WTC11 (cell line): ENCODE data around the gene ZNF714. TPM values are rescaled to one million over a fixed set of nuclear protein-coding genes. Genes with fewer than 3 reads are reported as not detected.
"Not testable (repeated sequence)": the region's sequence is repeated elsewhere in the genome, so short reads cannot be mapped to it uniquely, and the experiment has no call there.

ENCODE experiments used
- ATAC-seq: fragments of 200-7000 bp; cut with Tn5 transposase; 2 replicates; pipeline ENCODE4 v1.10.0; 2021; ENCODE audit warnings: mild to moderate bottlenecking, moderate library complexity
- CTCF ChIA-PET: fragments of 300-600 bp; sonication (Branson Sonifier 250); formaldehyde crosslinking; loops from one replicate; lab custom pipeline; 2021; ENCODE audit warnings: antibody characterized with exemption; lab: Charles Lee
- POLR2A ChIA-PET: fragments of 350-600 bp; sonication (Branson Sonifier 250); formaldehyde crosslinking; loops from one replicate; lab custom pipeline; 2021; ENCODE audit warnings: antibody characterized with exemption; lab: Charles Lee
- DNase-seq: peaks from one replicate; pipeline ENCODE4 v3.0.0; 2021; ENCODE audit warnings: low spot score
- H3K27ac Mint-ChIP-seq: 2 replicates; pipeline ENCODE4 v1.8.0; 2021; ENCODE audit warnings: mixed read lengths
- H3K27me3 Mint-ChIP-seq: 2 replicates; pipeline ENCODE4 v1.8.0; 2021; ENCODE audit warnings: low read depth, mild to moderate bottlenecking, moderate library complexity, mixed read lengths
- H3K36me3 Mint-ChIP-seq: 2 replicates; pipeline ENCODE4 v1.8.0; 2021; ENCODE audit warnings: mixed read lengths
- H3K4me1 Mint-ChIP-seq: 2 replicates; pipeline ENCODE4 v1.8.0; 2022; ENCODE audit warnings: mixed read lengths
- H3K4me3 Mint-ChIP-seq: 2 replicates; pipeline ENCODE4 v1.8.0; 2021; ENCODE audit warnings: mild to moderate bottlenecking, moderate library complexity, mixed read lengths
- H3K9me3 Mint-ChIP-seq: 2 replicates; pipeline ENCODE4 v1.8.0; 2021; ENCODE audit warnings: mixed read lengths
- CBFB ChIP-seq: sonication (generic); formaldehyde crosslinking; IDR thresholded peaks from 2 replicates; pipeline ENCODE4 v1.8.1; 2022; ENCODE audit warnings: mild to moderate bottlenecking, low read depth, missing genetic modification reagents
- FOXK1 ChIP-seq: sonication (generic); formaldehyde crosslinking; IDR thresholded peaks from 2 replicates; pipeline ENCODE4 v1.8.0; 2022; ENCODE audit warnings: mild to moderate bottlenecking, moderate library complexity, missing genetic modification reagents
- GRHL2 ChIP-seq: fragments of 250-450 bp; sonication (Bioruptor Pico); IDR thresholded peaks from 2 replicates; pipeline ENCODE4 v1.8.0; 2022; ENCODE audit warnings: mild to moderate bottlenecking, moderate library complexity; ENCODE audit not compliant: insufficient replicate concordance, severe bottlenecking
- HMGA2 ChIP-seq: fragments of 250-450 bp; sonication (Bioruptor Pico); IDR thresholded peaks from 2 replicates; pipeline ENCODE4 v1.4.0; 2021; ENCODE audit warnings: mild to moderate bottlenecking, moderate library complexity
- JUN ChIP-seq: sonication (generic); formaldehyde crosslinking; IDR thresholded peaks from 2 replicates; pipeline ENCODE4 v1.8.0; 2023; ENCODE audit warnings: mild to moderate bottlenecking, missing genetic modification reagents
- MYBL2 ChIP-seq: sonication (generic); formaldehyde crosslinking; IDR thresholded peaks from 2 replicates; pipeline ENCODE4 v1.8.1; 2023; ENCODE audit warnings: mild to moderate bottlenecking, moderate library complexity, missing genetic modification reagents
- NFATC4 ChIP-seq: fragments of 250-450 bp; sonication (Bioruptor Pico); IDR thresholded peaks from 2 replicates; pipeline ENCODE4 v1.9.0; 2021; ENCODE audit warnings: mild to moderate bottlenecking
- OVOL2 ChIP-seq: fragments of 250-450 bp; sonication (Bioruptor Pico); IDR thresholded peaks from 2 replicates; pipeline ENCODE4 v1.9.0; 2021; ENCODE audit warnings: mild to moderate bottlenecking, borderline replicate concordance
- TCF7 ChIP-seq: sonication (generic); formaldehyde crosslinking; IDR thresholded peaks from 2 replicates; pipeline ENCODE4 v1.8.0; 2022; ENCODE audit warnings: mild to moderate bottlenecking, low read depth, missing genetic modification reagents, moderate library complexity
- TEAD1 ChIP-seq: sonication (generic); formaldehyde crosslinking; IDR thresholded peaks from 2 replicates; pipeline ENCODE4 v1.8.0; 2022; ENCODE audit warnings: mild to moderate bottlenecking, missing genetic modification reagents
- TEAD4 ChIP-seq: sonication (generic); formaldehyde crosslinking; IDR thresholded peaks from 2 replicates; pipeline ENCODE4 v1.8.0; 2022; ENCODE audit warnings: mild to moderate bottlenecking, missing genetic modification reagents
- ZBTB21 ChIP-seq: sonication (generic); formaldehyde crosslinking; IDR thresholded peaks from 2 replicates; pipeline ENCODE4 v1.8.1; 2023; ENCODE audit warnings: mild to moderate bottlenecking, missing genetic modification reagents, borderline replicate concordance
- ZNF121 ChIP-seq: sonication (generic); formaldehyde crosslinking; IDR thresholded peaks from 2 replicates; pipeline ENCODE4 v1.8.0; 2023; ENCODE audit warnings: missing genetic modification reagents
- ZNF138 ChIP-seq: sonication (generic); formaldehyde crosslinking; conservative IDR thresholded peaks from 2 replicates; pipeline ENCODE4 v1.8.1; 2022; ENCODE audit warnings: mild to moderate bottlenecking, moderate library complexity, missing genetic modification reagents
- total RNA-seq: library from RNA; stranded (reverse); gene quantifications from 3 replicates; pipeline ENCODE4 v1.2.3, GENCODE V29; 2021
- TF ChIP-seq, protein P1 (sequence below): sonication (generic); formaldehyde crosslinking; IDR thresholded peaks from 2 replicates; pipeline ENCODE4 v1.8.1; 2022; ENCODE audit warnings: mild to moderate bottlenecking, missing genetic modification reagents, moderate library complexity, borderline replicate concordance
- TF ChIP-seq, protein P2 (sequence below): sonication (generic); formaldehyde crosslinking; IDR thresholded peaks from 2 replicates; pipeline ENCODE4 v1.8.0; 2022; ENCODE audit warnings: mild to moderate bottlenecking, missing genetic modification reagents
- TF ChIP-seq, protein P3 (sequence below): sonication (generic); formaldehyde crosslinking; IDR thresholded peaks from 2 replicates; pipeline ENCODE4 v1.8.1; 2023; ENCODE audit warnings: mild to moderate bottlenecking, moderate library complexity, missing genetic modification reagents
- TF ChIP-seq, protein P4 (sequence below): sonication (generic); formaldehyde crosslinking; IDR thresholded peaks from 2 replicates; pipeline ENCODE4 v1.8.0; 2023; ENCODE audit warnings: missing genetic modification reagents, mild to moderate bottlenecking, borderline replicate concordance
- TF ChIP-seq, protein P5 (sequence below): sonication (generic); formaldehyde crosslinking; conservative IDR thresholded peaks from 2 replicates; pipeline ENCODE4 v1.8.1; 2023; ENCODE audit warnings: mild to moderate bottlenecking, low read depth, missing genetic modification reagents, moderate library complexity

Gene ZNF714
- total RNA-seq, 1 experiment from 2014 or later = 60.4 TPM

DNA sequence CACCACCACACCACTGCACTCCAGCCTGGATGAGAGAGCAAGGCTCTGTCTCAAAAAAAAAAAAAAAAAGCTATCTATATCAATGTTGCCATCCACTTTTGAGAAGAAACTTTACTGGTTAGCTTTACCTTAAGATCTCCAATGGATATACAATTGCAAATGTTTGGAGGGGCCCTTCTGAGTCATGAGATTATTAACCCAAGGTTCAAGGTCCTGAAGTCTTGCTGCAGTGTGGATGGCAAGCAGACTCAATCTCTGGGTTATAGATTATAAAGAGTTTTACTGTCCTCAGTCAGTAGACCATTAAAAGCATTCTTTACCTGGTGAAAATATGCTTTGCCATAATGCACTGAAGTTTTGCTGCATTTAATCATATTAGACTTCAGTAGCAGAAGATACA is 56.1 kb downstream of the ZNF714 start:
- Mint-ChIP-seq H3K4me3 (no peak overlapping the region), H3K36me3 (peaks cover 3% of the 10 kb centered on the region; the same call in 1 of the 2 replicates), H3K9me3 (peaks cover 26% of the 10 kb centered on the region), H3K4me1 (no peaks in the 10 kb centered on the region; the same call in 1 of the 2 replicates), H3K27ac (no peak overlapping the region), H3K27me3 (peaks cover 9% of the 10 kb centered on the region; the same call in 1 of the 2 replicates)
- DNase-seq = no peak
- ATAC-seq = no peak
- no peak for TF ChIP-seq ZNF138
- no peak for TF ChIP-seq NFATC4 (CRISPR knock-in tag)
- no peak for TF ChIP-seq CBFB (CRISPR knock-in tag)
- TF ChIP-seq FOXK1 (CRISPR knock-in tag) = no peak
- TF ChIP-seq TEAD1 (CRISPR knock-in tag) = no peak
- TF ChIP-seq, protein P1, sequence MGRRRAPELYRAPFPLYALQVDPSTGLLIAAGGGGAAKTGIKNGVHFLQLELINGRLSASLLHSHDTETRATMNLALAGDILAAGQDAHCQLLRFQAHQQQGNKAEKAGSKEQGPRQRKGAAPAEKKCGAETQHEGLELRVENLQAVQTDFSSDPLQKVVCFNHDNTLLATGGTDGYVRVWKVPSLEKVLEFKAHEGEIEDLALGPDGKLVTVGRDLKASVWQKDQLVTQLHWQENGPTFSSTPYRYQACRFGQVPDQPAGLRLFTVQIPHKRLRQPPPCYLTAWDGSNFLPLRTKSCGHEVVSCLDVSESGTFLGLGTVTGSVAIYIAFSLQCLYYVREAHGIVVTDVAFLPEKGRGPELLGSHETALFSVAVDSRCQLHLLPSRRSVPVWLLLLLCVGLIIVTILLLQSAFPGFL (CRISPR knock-in tag) = no peak
- TF ChIP-seq GRHL2 (CRISPR knock-in tag) = no peak
- TF ChIP-seq ZNF121 (CRISPR knock-in tag) = no peak
- no peak for TF ChIP-seq OVOL2 (CRISPR knock-in tag)
- TF ChIP-seq TEAD4 (CRISPR knock-in tag) = no peak
- TF ChIP-seq, protein P2, sequence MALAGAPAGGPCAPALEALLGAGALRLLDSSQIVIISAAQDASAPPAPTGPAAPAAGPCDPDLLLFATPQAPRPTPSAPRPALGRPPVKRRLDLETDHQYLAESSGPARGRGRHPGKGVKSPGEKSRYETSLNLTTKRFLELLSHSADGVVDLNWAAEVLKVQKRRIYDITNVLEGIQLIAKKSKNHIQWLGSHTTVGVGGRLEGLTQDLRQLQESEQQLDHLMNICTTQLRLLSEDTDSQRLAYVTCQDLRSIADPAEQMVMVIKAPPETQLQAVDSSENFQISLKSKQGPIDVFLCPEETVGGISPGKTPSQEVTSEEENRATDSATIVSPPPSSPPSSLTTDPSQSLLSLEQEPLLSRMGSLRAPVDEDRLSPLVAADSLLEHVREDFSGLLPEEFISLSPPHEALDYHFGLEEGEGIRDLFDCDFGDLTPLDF (CRISPR knock-in tag) = no peak
- TF ChIP-seq TCF7 (CRISPR knock-in tag) = no peak
- TF ChIP-seq HMGA2 (CRISPR knock-in tag) = no peak
- TF ChIP-seq JUN (CRISPR knock-in tag) = no peak
- TF ChIP-seq MYBL2 (CRISPR knock-in tag) = no peak
- TF ChIP-seq ZBTB21 (CRISPR knock-in tag) = no peak
- CTCF ChIA-PET = no interaction called here
- POLR2A ChIA-PET = no interaction called here

DNA sequence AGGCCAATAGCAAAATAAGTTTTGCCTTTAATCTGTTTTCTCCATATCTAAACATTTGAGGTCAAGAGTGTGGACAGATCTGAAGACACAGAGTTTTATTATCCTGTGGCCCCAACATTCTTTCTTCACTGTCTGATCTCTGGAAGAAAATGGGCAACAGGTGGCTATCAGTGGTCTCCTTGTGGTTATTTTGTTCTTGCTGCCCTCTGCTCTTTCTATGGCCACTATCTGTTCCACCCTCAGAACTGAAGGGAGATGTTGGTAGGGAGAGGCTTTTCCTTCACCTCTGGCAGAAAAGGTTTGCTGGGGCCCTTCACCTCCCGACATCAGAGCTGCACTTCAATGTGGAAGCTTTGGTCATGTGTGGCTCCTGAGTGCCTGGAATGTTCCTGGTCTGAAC is 59.0 kb downstream of the ZNF714 start:
- not testable (repeated sequence) for H3K27ac Mint-ChIP-seq, ATAC-seq, H3K4me1 Mint-ChIP-seq, DNase-seq, H3K27me3 Mint-ChIP-seq, H3K4me3 Mint-ChIP-seq
- POLR2A ChIA-PET = interaction anchor here (0.6 to 2.2 kb wide), 5 partner anchors 12 to 731 kb away, joined by 3 to 14 read pairs (median 4); partner anchors contain the start of genes ZNF708 and ZNF714
- CTCF ChIA-PET = interaction anchor here (2.0 kb wide), 1 partner anchor 17 kb away, joined by 8 read pairs; no protein-coding TSS in a partner anchor
- peaks cover 29% of the 10 kb centered on the region for H3K36me3 Mint-ChIP-seq
- H3K9me3 Mint-ChIP-seq = peaks cover 17% of the 10 kb centered on the region

DNA sequence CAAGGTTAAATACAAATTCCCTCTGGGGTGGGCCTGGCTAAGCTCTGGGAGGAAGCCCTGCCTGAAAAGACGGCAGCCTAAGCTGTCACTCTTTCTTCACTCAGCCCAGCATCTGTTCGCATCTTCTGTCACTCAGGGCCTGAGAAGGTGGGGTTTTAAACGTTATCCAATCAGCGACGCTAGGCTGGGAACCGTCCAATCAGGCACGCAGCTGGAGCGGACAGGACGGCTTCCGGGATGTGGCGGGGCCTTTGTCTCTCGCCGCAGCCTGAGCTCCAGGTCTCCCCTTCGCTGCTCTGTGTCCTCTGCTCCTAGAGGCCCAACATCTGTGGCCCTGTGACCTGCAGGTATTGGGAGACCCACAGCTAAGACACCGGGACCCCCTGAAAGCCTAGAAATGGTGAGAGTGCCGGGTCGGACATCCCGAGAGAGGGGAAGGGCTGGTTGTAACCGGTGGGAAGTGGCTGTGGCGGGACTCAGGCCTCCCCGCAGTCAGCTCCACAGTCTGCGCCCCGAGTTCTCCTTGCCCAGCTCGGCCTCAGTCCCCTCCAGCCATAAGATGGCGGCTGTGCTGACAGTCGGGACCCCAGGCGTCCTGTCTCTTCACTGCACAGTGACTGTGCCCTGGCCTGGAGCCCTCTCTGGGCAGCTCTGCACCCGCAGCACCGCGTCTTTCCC is 59.9 kb downstream of the ZNF714 start, which contains the start of gene ZNF431:
Gene ZNF431 (plus strand): TSS at position 254 of the 678 bp plus-strand sequence. CDS start 144 bp downstream, at position 398.
- Mint-ChIP-seq H3K4me3 (peak within 1 kb of the TSS; percentile 98), H3K36me3 (peaks cover 38% of the 10 kb centered on the region), H3K27ac (peak within 1 kb of the TSS; percentile 99), H3K9me3 (peaks cover 26% of the 10 kb centered on the region), H3K27me3 (no peaks in the 10 kb centered on the region), H3K4me1 (peaks cover 5% of the 10 kb centered on the region)
- DNase-seq = peak; percentile 92
- CTCF ChIA-PET = interaction anchor here (0.6 to 2.0 kb wide), 7 partner anchors 16 to 679 kb away, joined by 3 to 8 read pairs (median 4); partner anchors contain the start of gene ZNF738
- peak; percentile 99 for ATAC-seq
- POLR2A ChIA-PET = interaction anchor here (0.5 to 2.2 kb wide), 11 partner anchors 11 to 1825 kb away, joined by 3 to 14 read pairs (median 4); partner anchors contain the start of genes ZNF430, ZNF66, ZNF708 and ZNF714
- TF ChIP-seq, protein P3, sequence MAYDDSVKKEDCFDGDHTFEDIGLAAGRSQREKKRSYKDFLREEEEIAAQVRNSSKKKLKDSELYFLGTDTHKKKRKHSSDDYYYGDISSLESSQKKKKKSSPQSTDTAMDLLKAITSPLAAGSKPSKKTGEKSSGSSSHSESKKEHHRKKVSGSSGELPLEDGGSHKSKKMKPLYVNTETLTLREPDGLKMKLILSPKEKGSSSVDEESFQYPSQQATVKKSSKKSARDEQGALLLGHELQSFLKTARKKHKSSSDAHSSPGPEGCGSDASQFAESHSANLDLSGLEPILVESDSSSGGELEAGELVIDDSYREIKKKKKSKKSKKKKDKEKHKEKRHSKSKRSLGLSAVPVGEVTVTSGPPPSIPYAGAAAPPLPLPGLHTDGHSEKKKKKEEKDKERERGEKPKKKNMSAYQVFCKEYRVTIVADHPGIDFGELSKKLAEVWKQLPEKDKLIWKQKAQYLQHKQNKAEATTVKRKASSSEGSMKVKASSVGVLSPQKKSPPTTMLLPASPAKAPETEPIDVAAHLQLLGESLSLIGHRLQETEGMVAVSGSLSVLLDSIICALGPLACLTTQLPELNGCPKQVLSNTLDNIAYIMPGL (CRISPR knock-in tag) = 0 out of 2 replicates have a peak, but pooled peaks have one; percentile 43
- TF ChIP-seq, protein P4, sequence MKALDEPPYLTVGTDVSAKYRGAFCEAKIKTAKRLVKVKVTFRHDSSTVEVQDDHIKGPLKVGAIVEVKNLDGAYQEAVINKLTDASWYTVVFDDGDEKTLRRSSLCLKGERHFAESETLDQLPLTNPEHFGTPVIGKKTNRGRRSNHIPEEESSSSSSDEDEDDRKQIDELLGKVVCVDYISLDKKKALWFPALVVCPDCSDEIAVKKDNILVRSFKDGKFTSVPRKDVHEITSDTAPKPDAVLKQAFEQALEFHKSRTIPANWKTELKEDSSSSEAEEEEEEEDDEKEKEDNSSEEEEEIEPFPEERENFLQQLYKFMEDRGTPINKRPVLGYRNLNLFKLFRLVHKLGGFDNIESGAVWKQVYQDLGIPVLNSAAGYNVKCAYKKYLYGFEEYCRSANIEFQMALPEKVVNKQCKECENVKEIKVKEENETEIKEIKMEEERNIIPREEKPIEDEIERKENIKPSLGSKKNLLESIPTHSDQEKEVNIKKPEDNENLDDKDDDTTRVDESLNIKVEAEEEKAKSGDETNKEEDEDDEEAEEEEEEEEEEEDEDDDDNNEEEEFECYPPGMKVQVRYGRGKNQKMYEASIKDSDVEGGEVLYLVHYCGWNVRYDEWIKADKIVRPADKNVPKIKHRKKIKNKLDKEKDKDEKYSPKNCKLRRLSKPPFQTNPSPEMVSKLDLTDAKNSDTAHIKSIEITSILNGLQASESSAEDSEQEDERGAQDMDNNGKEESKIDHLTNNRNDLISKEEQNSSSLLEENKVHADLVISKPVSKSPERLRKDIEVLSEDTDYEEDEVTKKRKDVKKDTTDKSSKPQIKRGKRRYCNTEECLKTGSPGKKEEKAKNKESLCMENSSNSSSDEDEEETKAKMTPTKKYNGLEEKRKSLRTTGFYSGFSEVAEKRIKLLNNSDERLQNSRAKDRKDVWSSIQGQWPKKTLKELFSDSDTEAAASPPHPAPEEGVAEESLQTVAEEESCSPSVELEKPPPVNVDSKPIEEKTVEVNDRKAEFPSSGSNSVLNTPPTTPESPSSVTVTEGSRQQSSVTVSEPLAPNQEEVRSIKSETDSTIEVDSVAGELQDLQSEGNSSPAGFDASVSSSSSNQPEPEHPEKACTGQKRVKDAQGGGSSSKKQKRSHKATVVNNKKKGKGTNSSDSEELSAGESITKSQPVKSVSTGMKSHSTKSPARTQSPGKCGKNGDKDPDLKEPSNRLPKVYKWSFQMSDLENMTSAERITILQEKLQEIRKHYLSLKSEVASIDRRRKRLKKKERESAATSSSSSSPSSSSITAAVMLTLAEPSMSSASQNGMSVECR = peak; percentile 87; the same call in 1 of the 2 replicates
- TF ChIP-seq JUN (CRISPR knock-in tag) = peak; percentile 53; the same call in 1 of the 2 replicates
- TF ChIP-seq, protein P5, sequence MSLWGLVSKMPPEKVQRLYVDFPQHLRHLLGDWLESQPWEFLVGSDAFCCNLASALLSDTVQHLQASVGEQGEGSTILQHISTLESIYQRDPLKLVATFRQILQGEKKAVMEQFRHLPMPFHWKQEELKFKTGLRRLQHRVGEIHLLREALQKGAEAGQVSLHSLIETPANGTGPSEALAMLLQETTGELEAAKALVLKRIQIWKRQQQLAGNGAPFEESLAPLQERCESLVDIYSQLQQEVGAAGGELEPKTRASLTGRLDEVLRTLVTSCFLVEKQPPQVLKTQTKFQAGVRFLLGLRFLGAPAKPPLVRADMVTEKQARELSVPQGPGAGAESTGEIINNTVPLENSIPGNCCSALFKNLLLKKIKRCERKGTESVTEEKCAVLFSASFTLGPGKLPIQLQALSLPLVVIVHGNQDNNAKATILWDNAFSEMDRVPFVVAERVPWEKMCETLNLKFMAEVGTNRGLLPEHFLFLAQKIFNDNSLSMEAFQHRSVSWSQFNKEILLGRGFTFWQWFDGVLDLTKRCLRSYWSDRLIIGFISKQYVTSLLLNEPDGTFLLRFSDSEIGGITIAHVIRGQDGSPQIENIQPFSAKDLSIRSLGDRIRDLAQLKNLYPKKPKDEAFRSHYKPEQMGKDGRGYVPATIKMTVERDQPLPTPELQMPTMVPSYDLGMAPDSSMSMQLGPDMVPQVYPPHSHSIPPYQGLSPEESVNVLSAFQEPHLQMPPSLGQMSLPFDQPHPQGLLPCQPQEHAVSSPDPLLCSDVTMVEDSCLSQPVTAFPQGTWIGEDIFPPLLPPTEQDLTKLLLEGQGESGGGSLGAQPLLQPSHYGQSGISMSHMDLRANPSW = no peak
